Endodermal cell (in vitro differentiated cells): ENCODE results near the gene DAZAP2. TPM values are rescaled to one million over a fixed set of nuclear protein-coding genes. Genes with fewer than 3 reads are reported as not detected.
"Not testable (repeated sequence)": the region's sequence is repeated elsewhere in the genome, so short reads cannot be mapped to it uniquely, and the experiment has no call there.

Experiments used
- DNase-seq: peaks from one replicate; pipeline ENCODE4 v3.0.0-alpha.2; 2017
- H3K27ac ChIP-seq: 2 replicates; pipeline ENCODE4 v1.5.1; 2013; ENCODE audit warnings: mild to moderate bottlenecking, low read depth, low read length, moderate library complexity
- H3K27me3 ChIP-seq: 2 replicates; pipeline ENCODE4 v1.6.1; 2013; ENCODE audit warnings: mild to moderate bottlenecking, low read length, moderate library complexity; ENCODE audit not compliant: insufficient read depth, control insufficient read depth, poor library complexity, severe bottlenecking
- H3K36me3 ChIP-seq: 2 replicates; pipeline ENCODE4 v1.7.0; 2013; ENCODE audit warnings: mild to moderate bottlenecking, low read length, moderate library complexity; ENCODE audit not compliant: control insufficient read depth, insufficient read depth
- H3K4me1 ChIP-seq: one replicate; pipeline ENCODE4 v1.7.0; 2013; ENCODE audit warnings: low read length; ENCODE audit not compliant: control insufficient read depth, insufficient read depth
- H3K4me3 ChIP-seq: 2 replicates; pipeline ENCODE4 v1.5.1; 2013; ENCODE audit warnings: mild to moderate bottlenecking, low read length, moderate library complexity
- H3K9ac ChIP-seq: 2 replicates; pipeline ENCODE4 v1.6.1; 2013; ENCODE audit warnings: mild to moderate bottlenecking, low read length, moderate library complexity; ENCODE audit not compliant: poor library complexity, severe bottlenecking; ENCODE audit errors: extremely low read depth
- H3K9me3 ChIP-seq: 2 replicates; pipeline ENCODE4 v1.6.1; 2013; ENCODE audit warnings: mild to moderate bottlenecking, low read length, moderate library complexity; ENCODE audit not compliant: control insufficient read depth
- H3K27ac Mint-ChIP-seq: 2 replicates; pipeline ENCODE4 v1.8.0; 2020; ENCODE audit warnings: mixed read lengths
- H3K27me3 Mint-ChIP-seq: 2 replicates; pipeline ENCODE4 v1.8.0; 2021; ENCODE audit warnings: mild to moderate bottlenecking, mixed read lengths; ENCODE audit not compliant: insufficient read depth
- H3K36me3 Mint-ChIP-seq: 2 replicates; pipeline ENCODE4 v1.8.0; 2020; ENCODE audit warnings: low read depth, mixed read lengths
- H3K4me1 Mint-ChIP-seq: 2 replicates; pipeline ENCODE4 v1.8.0; 2020; ENCODE audit warnings: mixed read lengths
- H3K4me3 Mint-ChIP-seq: 2 replicates; pipeline ENCODE4 v1.8.0; 2020; ENCODE audit warnings: mild to moderate bottlenecking, moderate library complexity, mixed read lengths
- H3K9me3 Mint-ChIP-seq: 2 replicates; pipeline ENCODE4 v1.8.0; 2020; ENCODE audit warnings: mild to moderate bottlenecking, mixed read lengths
- WGBS, 2 experiments: methylation state at CpG; one replicate each; pipeline versions ENCODE4 v1.1.5 to v1.1.7; 2013; ENCODE audit warnings: missing lambda C conversion rate in 2 of 2, mixed read lengths in 1 of 2; ENCODE audit not compliant: insufficient coverage in 1 of 2, insufficient read length in 1 of 2; 5-methylcytosine and 5-hydroxymethylcytosine counted together
- total RNA-seq, 2 donors: library from RNA; stranded (reverse); fragmentation: NEBNext Ultra II Directional in 1 of 2; extraction: Animal tissue kit (Norgen Biotek cat#: 25700) in 1 of 2; gene quantifications; 2 replicates in 1 of 2; 3 replicates in 1 of 2; pipeline ENCODE4 v1.2.1, GENCODE V29; 2021
- TF ChIP-seq, protein P1 (sequence below): fragments of 200-600 bp; sonication (generic); conservative IDR thresholded peaks from 2 replicates; pipeline ENCODE4 v1.5.0; 2021; ENCODE audit warnings: antibody characterized with exemption, mild to moderate bottlenecking

The DAZAP2 gene
- total RNA-seq, 2 donors from 2014 or later, result 31.5 to 42.7 TPM

- H3K4me1 ChIP-seq, result no peaks in the 10 kb centered on the region
- H3K27me3 Mint-ChIP-seq, result no peaks in the 10 kb centered on the region
- no peak for DNase-seq
- TF ChIP-seq, protein P1, sequence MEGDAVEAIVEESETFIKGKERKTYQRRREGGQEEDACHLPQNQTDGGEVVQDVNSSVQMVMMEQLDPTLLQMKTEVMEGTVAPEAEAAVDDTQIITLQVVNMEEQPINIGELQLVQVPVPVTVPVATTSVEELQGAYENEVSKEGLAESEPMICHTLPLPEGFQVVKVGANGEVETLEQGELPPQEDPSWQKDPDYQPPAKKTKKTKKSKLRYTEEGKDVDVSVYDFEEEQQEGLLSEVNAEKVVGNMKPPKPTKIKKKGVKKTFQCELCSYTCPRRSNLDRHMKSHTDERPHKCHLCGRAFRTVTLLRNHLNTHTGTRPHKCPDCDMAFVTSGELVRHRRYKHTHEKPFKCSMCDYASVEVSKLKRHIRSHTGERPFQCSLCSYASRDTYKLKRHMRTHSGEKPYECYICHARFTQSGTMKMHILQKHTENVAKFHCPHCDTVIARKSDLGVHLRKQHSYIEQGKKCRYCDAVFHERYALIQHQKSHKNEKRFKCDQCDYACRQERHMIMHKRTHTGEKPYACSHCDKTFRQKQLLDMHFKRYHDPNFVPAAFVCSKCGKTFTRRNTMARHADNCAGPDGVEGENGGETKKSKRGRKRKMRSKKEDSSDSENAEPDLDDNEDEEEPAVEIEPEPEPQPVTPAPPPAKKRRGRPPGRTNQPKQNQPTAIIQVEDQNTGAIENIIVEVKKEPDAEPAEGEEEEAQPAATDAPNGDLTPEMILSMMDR, result no peak
- peaks cover 15% of the 10 kb centered on the region for H3K4me1 Mint-ChIP-seq
- no peak overlapping the region for H3K27ac Mint-ChIP-seq
- peaks cover 6% of the 10 kb centered on the region for H3K36me3 ChIP-seq
- no peak overlapping the region for H3K27ac ChIP-seq
- no peak overlapping the region for H3K4me3 Mint-ChIP-seq
- no peaks in the 10 kb centered on the region for H3K9me3 ChIP-seq
- H3K9me3 Mint-ChIP-seq, result no peaks in the 10 kb centered on the region
- no peak overlapping the region for H3K4me3 ChIP-seq
- no peak overlapping the region for H3K9ac ChIP-seq
- peaks cover 39% of the 10 kb centered on the region for H3K36me3 Mint-ChIP-seq
- 100% methylated on average over 1 of the region's 1 CpG; no CpG with 5 or more reads in 1 of the 2 experiments for WGBS, 2 experiments
- no peaks in the 10 kb centered on the region for H3K27me3 ChIP-seq
These were observed 14.7 kb downstream of the DAZAP2 start for GRCh38 chr12:51253276-51253675.

DNA sequence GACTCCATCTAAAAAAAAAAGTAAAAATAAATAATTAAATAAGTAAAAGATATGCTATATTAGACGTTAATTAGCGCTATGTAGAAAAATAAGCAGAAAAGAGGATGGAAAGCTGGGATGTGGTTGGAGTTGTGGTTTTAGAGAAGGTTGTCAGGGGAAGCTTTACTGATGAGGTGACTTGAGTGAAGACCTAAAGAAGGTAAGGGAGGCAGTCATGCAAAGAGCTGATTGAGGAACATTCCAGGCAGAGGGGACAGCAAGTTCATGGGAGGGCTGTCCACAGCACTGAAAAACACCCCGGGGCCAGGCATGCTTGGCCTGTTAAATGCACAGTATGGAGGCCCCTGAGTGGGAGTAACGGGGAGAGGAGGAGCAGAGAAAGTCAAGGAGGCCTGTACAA is 15.9 kb downstream of the DAZAP2 start:
- Histone ChIP-seq H3K4me3 (no peak overlapping the region), H3K27me3 (no peaks in the 10 kb centered on the region), H3K36me3 (peaks cover 6% of the 10 kb centered on the region), H3K27ac (no peak overlapping the region), H3K4me1 (no peaks in the 10 kb centered on the region), H3K9ac (no peak overlapping the region), H3K9me3 (no peaks in the 10 kb centered on the region)
- TF ChIP-seq, protein P1, result no peak
- Mint-ChIP-seq H3K4me1 (peaks cover 12% of the 10 kb centered on the region), H3K27ac (no peak overlapping the region), H3K36me3 (peaks cover 30% of the 10 kb centered on the region), H3K27me3 (no peaks in the 10 kb centered on the region), H3K9me3 (no peaks in the 10 kb centered on the region), H3K4me3 (no peak overlapping the region)
- no peak for DNase-seq
- WGBS, 2 experiments, result 97 to 100% methylated on average over 4 of the region's 4 CpGs

DNA sequence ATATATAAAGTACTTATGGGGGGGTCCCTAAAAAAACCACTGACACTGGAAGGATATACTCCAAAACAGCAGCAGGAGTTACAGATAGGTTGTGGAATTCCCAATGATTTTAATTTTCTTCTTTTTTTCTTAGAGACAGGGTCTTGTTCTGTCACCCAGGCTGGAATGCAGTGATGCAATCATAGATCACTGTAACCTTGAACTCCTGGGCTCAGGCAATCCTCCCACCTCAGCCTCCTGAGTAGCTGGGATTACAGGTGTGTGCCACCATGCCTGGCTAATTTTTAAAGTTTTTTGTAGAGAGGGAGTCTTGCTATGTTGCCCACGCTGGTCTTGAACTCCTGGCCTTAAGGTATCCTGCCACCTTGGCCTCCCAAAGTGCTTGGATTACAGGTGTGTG is 21.0 kb downstream of the DAZAP2 start:
- DNase-seq, H3K27me3 Mint-ChIP-seq, H3K27ac ChIP-seq, H3K9ac ChIP-seq, H3K27me3 ChIP-seq, H3K27ac Mint-ChIP-seq, H3K4me1 ChIP-seq, H3K4me3 Mint-ChIP-seq, H3K9me3 Mint-ChIP-seq, H3K9me3 ChIP-seq, H3K36me3 ChIP-seq, H3K4me1 Mint-ChIP-seq, H3K4me3 ChIP-seq: not testable (repeated sequence)
- WGBS, 2 experiments, result 95% methylated on average over 1 of the region's 1 CpG; no CpG with 5 or more reads in 1 of the 2 experiments
- peaks cover 33% of the 10 kb centered on the region for H3K36me3 Mint-ChIP-seq

GRCh38 chr12:51262758-51263177 is 24.1 kb downstream of the DAZAP2 start:
- Histone ChIP-seq H3K4me1 (no peaks in the 10 kb centered on the region), H3K36me3 (peaks cover 13% of the 10 kb centered on the region), H3K27me3 (no peaks in the 10 kb centered on the region), H3K4me3 (no peak overlapping the region), H3K27ac (no peak overlapping the region), H3K9me3 (no peaks in the 10 kb centered on the region), H3K9ac (no peak overlapping the region)
- TF ChIP-seq, protein P1, result peak; percentile 68
- Mint-ChIP-seq H3K36me3 (peaks cover 33% of the 10 kb centered on the region), H3K27me3 (no peaks in the 10 kb centered on the region), H3K4me3 (no peak overlapping the region), H3K4me1 (peaks cover 4% of the 10 kb centered on the region), H3K9me3 (no peaks in the 10 kb centered on the region), H3K27ac (peak overlapping the region; percentile 46)
- WGBS, 2 experiments, result 67 to 76% methylated on average over 7 of the region's 7 CpGs
- DNase-seq, result peak; percentile 90
